Ovary (tissue), 9 donors: ENCODE results near the gene CHD9. TPM values are rescaled to one million over a fixed set of nuclear protein-coding genes. Genes with fewer than 3 reads are reported as not detected.

ENCODE experiments used
- DNase-seq, 5 donors: peaks; one replicate each; pipeline ENCODE4 v3.0.0-alpha.2; 2019 to 2020
- H3K27ac ChIP-seq, 2 donors: fragments of 200-600 bp; one replicate each; pipeline versions ENCODE4 v1.5.1 to v1.8.0; 2019 to 2022
- H3K27me3 ChIP-seq: fragments of 200-600 bp; one replicate; pipeline ENCODE4 v1.8.0; 2022
- H3K36me3 ChIP-seq: fragments of 200-600 bp; sonication (generic); one replicate; pipeline ENCODE4 v1.5.1; 2019
- H3K4me1 ChIP-seq: one replicate; pipeline ENCODE4 v1.8.1; 2013; ENCODE audit warnings: mild to moderate bottlenecking, moderate library complexity; ENCODE audit not compliant: insufficient read depth
- H3K4me3 ChIP-seq: fragments of 200-600 bp; sonication (generic); one replicate; pipeline ENCODE4 v1.5.1; 2017
- H3K9me3 ChIP-seq, 2 donors: fragments of 200-600 bp in 1 of 2; sonication (generic) in 1 of 2; one replicate each; pipeline versions ENCODE4 v1.5.1 to v1.8.1; 2013 to 2019; ENCODE audit warnings: mild to moderate bottlenecking in 1 of 2, moderate library complexity in 1 of 2
- EP300 ChIP-seq: sonication (generic); formaldehyde crosslinking; IDR thresholded peaks from one replicate; pipeline ENCODE4 v1.6.1; 2017; ENCODE audit warnings: antibody characterized with exemption
- POLR2A ChIP-seq: fragments of 450-650 bp; IDR thresholded peaks from one replicate; pipeline ENCODE4 v1.6.1; 2017; ENCODE audit warnings: antibody characterized with exemption, mild to moderate bottlenecking, moderate library complexity
- whole genome bisulfite sequencing, 3 donors: extraction: QIAGEN DNeasy Blood & Tissue Kit in 1 of 3; methylation state at CpG; one replicate each; pipeline versions ENCODE4 v1.1.5 to v1.1.7; 2013 to 2017; 5-methylcytosine and 5-hydroxymethylcytosine counted together
- intact Hi-C, 4 donors: fragments of 100-400 bp; cut with DNase I; formaldehyde crosslinking; loops; one replicate each; pipeline versions ENCODE4 v1.11.0 to v1.15.1; 2022 to 2023
- polyA plus RNA-seq, 2 donors: library from polyadenylated mRNA; stranded (reverse); fragments of 200-250 nt in 1 of 2; fragments of 350-450 nt in 1 of 2; fragmentation: Illumina TruSeq in 1 of 2; extraction: RNeasy Lipid Tissue Mini Kit (QIAGEN cat#74804) in 1 of 2; gene quantifications; one replicate each; pipeline ENCODE4 v1.2.3, GENCODE V29; 2013 to 2014
- total RNA-seq, 7 donors: library from RNA; depleted of rRNA in 2 of 7; stranded (reverse); fragments of >200 nt in 2 of 7; fragmentation: NEBNext Ultra II Directional in 3 of 7; extraction: Animal tissue kit (Norgen Biotek cat#: 25700) in 3 of 7; gene quantifications; one replicate each; pipeline versions ENCODE4 v1.1.0 to v1.2.4, GENCODE V29; 2016 to 2023
- TF ChIP-seq, protein P1 (sequence below), 3 donors: fragments of 450-650 bp in 2 of 3; fragments of 200-600 bp in 1 of 3; IDR thresholded peaks; one replicate each; pipeline versions ENCODE4 v1.5.1 to v1.8.0; 2016 to 2022; ENCODE audit warnings: antibody characterized with exemption in 3 of 3, mild to moderate bottlenecking in 1 of 3
- donor health status: DM: no; HTN: no; CAD: no; lungs with moderate emphysema.
- donor health status: DM: no; HTN: no; CAD: no.
- donor health status: Bipolar disorder and iron deficiency.
- donor health status: DM: yes; HTN: yes; CAD: no.
- donor health status: DM: no; HTN: no; CAD: no.
- donor health status: DM: yes; HTN: yes; CAD: no.

CHD9 gene
- total and polyA plus RNA-seq, 9 donors, result 11.8 to 100 (median 84.1) TPM

DNA sequence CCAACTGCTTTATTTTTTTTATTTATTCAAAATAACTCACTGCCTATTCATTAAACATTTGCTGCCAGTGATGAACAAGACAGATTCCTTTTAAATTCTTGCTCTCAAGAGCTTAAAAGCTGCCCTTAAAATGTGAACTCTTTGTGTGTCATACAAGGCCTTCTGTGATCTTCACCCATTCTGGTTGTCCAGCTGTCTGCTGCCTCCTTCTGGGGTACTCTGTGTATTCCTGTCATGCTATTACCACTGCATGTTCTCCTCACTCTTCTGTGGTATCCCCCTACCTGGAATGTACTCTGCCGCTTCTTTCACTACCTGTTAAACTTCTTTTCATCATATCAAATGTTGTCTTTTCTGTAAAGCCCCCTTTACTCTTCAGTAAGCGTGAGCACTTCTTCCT, 165.8 kb downstream of the CHD9 start:
- no peak for DNase-seq
- 94 to 96% (median 95%) methylated on average over 2 of the region's 2 CpGs for WGBS, 3 donors
- H3K4me1 ChIP-seq, result no peaks in the 10 kb centered on the region

DNA sequence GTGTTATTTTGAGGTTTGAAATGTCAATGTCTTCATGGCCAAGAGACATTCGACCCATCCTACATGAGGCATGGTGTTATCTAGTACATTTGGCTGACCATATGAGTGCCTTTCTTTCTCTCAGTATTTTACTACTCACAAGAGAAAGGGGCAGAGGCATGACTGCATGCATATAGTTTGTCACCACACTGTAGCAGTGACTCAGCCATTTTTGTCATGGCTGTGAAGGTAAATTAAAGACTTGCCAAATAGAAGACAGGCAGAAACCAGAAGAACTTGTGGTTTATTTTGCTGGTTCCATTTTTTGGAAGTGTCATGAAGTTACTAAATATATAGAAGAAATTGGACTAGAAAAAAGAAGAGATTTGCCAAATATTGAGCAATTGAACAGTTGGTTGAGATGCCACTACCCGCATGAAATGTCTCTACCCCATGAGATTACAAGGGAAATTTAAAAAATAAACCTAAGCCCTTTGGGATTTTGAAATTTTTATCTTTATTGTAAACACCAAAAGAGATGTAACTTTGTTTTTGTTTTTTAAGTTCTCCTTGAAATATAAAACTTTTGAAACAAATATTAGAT, 170.3 kb downstream of the CHD9 start:
- intact Hi-C loops, result no loop called here

More for the DNA sequence above, 165.8 kb downstream of the CHD9 start:
- no peak overlapping the region for H3K4me3 ChIP-seq
- no peak overlapping the region for H3K27ac ChIP-seq
- TF ChIP-seq EP300, result no peak
- TF ChIP-seq, protein P1, sequence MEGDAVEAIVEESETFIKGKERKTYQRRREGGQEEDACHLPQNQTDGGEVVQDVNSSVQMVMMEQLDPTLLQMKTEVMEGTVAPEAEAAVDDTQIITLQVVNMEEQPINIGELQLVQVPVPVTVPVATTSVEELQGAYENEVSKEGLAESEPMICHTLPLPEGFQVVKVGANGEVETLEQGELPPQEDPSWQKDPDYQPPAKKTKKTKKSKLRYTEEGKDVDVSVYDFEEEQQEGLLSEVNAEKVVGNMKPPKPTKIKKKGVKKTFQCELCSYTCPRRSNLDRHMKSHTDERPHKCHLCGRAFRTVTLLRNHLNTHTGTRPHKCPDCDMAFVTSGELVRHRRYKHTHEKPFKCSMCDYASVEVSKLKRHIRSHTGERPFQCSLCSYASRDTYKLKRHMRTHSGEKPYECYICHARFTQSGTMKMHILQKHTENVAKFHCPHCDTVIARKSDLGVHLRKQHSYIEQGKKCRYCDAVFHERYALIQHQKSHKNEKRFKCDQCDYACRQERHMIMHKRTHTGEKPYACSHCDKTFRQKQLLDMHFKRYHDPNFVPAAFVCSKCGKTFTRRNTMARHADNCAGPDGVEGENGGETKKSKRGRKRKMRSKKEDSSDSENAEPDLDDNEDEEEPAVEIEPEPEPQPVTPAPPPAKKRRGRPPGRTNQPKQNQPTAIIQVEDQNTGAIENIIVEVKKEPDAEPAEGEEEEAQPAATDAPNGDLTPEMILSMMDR (IDR thresholded peaks at IDR 0.05), result no peak
- TF ChIP-seq POLR2A, result no peak
- H3K27me3 ChIP-seq, result no peaks in the 10 kb centered on the region
- H3K9me3 ChIP-seq, result no peaks in the 10 kb centered on the region
- intact Hi-C loops, result no loop called here
- no peaks in the 10 kb centered on the region for H3K36me3 ChIP-seq

DNA sequence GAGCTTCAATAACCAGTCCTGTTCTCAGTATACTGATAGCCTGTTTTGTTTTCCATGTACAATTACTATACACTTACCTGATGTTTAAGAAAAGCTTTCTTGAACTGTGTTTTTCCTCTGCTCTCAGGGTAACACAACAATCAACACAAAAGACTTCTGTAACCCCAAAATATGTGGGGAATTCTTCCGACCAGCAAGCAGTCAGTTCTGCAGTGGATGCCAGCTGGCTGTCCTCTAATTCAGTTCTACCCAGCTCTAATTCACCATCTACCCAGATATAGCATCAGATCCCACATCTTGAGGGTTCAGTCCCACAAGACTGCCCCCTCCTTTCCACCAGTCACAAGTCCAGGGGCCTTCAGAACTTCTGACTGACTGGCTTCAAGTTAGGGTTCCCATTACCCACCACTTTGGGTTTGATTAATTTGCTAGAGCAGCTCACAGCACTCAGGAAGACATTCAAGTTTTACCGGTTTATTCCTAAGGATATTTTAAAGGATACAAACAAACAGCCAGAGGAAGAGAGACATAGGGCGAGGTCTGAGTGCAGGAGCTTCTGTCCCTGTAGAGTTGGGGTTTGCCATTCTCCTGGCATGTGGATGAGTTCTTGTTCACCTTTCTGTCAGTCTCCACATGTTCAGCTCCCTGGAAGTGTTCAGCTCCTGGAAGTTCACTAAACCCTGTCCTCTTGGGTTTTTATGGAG, 178.2 kb downstream of the CHD9 start:
- Histone ChIP-seq H3K9me3 (no peaks in the 10 kb centered on the region), H3K27ac (no peak overlapping the region), H3K27me3 (no peaks in the 10 kb centered on the region), H3K36me3 (no peaks in the 10 kb centered on the region), H3K4me3 (no peak overlapping the region), H3K4me1 (no peaks in the 10 kb centered on the region)
- TF ChIP-seq, protein P1 (IDR thresholded peaks at IDR 0.05), result no peak
- TF ChIP-seq POLR2A, result no peak
- intact Hi-C loops, result no loop called here
- no peak for DNase-seq
- 82 to 91% (median 88%) methylated on average over 3 of the region's 3 CpGs for WGBS, 3 donors

More for the DNA sequence above, 170.3 kb downstream of the CHD9 start:
- no peaks in the 10 kb centered on the region for H3K27me3 ChIP-seq
- no peaks in the 10 kb centered on the region for H3K9me3 ChIP-seq
- 67 to 79% (median 68%) methylated on average over 2 of the region's 2 CpGs for WGBS, 3 donors
- no peaks in the 10 kb centered on the region for H3K4me1 ChIP-seq
- no peak overlapping the region for H3K27ac ChIP-seq
- DNase-seq, result no peak
- H3K36me3 ChIP-seq, result no peaks in the 10 kb centered on the region
- TF ChIP-seq, protein P1 (IDR thresholded peaks at IDR 0.05), result no peak
- H3K4me3 ChIP-seq, result no peak overlapping the region

DNA sequence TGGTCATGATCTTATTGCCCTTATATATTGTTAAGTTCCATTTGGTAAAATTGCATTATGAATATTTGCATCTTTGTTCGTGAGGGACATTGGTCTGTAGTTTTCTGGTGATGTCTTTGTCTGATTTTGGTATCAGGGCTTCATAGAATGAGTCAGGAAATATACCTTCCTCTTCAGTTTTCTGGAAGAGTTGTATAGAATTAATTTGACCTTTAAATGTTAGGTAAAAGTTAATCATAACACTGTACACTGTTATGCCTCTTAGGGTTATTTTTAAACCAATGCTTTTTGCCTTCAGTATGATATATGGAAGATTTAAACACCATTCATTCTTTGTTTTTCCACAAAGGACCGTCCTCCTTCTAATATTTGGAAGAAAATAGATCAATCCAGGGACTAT, 180.0 kb downstream of the CHD9 start:
- no peak for DNase-seq
- 85 to 86% (median 85%) methylated on average over 2 of the region's 2 CpGs for WGBS, 3 donors
- H3K4me3 ChIP-seq, result no peak overlapping the region
- no peaks in the 10 kb centered on the region for H3K9me3 ChIP-seq
- no peaks in the 10 kb centered on the region for H3K27me3 ChIP-seq
- intact Hi-C loops, result no loop called here
- no peak overlapping the region for H3K27ac ChIP-seq
- no peaks in the 10 kb centered on the region for H3K4me1 ChIP-seq
- no peaks in the 10 kb centered on the region for H3K36me3 ChIP-seq
- TF ChIP-seq, protein P1 (IDR thresholded peaks at IDR 0.05), result no peak
- TF ChIP-seq EP300 (no peak), POLR2A (no peak)
